ENCODE data around the gene GTPBP2.
A peak's percentile ranks its signal among the peaks of the same experiment; 100 is the strongest.

Gene GTPBP2, protein sequence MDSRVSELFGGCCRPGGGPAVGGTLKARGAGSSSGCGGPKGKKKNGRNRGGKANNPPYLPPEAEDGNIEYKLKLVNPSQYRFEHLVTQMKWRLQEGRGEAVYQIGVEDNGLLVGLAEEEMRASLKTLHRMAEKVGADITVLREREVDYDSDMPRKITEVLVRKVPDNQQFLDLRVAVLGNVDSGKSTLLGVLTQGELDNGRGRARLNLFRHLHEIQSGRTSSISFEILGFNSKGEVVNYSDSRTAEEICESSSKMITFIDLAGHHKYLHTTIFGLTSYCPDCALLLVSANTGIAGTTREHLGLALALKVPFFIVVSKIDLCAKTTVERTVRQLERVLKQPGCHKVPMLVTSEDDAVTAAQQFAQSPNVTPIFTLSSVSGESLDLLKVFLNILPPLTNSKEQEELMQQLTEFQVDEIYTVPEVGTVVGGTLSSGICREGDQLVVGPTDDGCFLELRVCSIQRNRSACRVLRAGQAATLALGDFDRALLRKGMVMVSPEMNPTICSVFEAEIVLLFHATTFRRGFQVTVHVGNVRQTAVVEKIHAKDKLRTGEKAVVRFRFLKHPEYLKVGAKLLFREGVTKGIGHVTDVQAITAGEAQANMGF

GRCh38 chr6:43629104-43629504, at the start of gene GTPBP2:
Gene GTPBP2 (minus strand): TSS chr6:43629264. CDS start chr6:43629162, 102 bp downstream.
- DNase-seq (ENCODE audit: low read depth), result peak; percentile 95

DNA sequence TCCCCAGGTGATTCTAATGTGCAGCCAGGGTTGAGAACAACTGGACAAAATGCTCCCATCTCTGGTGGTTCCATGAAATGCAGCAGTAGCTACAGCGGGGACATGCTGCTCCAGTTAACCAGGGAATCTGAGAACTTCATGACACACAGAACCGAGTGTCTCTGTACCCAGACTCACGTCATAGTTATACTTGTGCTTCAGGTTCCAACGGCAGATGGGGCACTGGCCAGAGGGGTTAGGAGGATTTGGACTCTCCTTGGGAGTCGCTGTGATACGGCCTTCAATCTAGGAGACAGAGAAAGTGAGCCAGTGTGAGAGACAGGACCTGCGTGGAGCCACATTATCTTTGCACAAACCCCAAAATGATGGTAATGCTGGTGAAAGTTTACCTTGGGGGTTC, 49.3 kb upstream of the GTPBP2 start:
- DNase-seq (ENCODE audit: low read depth), result no peak

- DNase-seq (ENCODE audit: low read depth), result no peak
These were observed 48.7 kb upstream of the GTPBP2 start for GRCh38 chr6:43677759-43678158.

DNA sequence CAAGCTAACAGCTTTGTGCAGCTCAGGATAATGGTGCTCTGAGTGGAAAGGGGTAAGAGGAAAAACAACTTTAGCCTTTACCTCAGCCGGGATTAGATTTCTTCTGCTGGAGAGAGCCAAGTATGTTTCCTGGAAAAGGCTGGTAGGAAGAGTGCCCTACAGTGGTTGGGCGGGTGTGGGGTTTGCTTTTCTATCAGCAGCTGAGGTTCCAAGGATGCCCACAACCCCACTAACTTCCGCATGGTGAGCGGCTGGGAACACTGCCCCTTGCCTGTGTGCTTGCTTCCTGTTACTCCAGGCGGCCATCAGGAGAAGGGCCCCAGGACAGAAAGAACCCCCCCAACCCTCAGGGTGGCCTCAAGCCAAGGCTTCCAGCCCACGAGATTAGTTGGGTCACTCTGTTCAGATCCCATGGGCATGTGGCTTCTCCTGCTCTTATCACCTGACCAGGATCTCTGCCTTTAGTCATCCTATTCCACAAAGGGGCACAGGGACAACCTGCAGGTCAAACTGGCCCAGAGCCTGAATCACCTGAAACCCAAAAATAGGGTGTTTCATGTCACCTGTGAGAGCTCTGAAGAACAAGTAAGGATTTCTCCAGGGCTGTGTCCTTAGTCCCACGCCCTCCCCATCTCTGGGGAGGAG, 48.0 kb upstream of the GTPBP2 start:
- no peak for DNase-seq (ENCODE audit: low read depth)

- no peak for DNase-seq (ENCODE audit: low read depth)
These were observed 45.9 kb upstream of the GTPBP2 start for GRCh38 chr6:43674921-43675320.

- DNase-seq (ENCODE audit: low read depth), result no peak
These were observed 45.2 kb upstream of the GTPBP2 start for GRCh38 chr6:43674291-43674690.

GRCh38 chr6:43673444-43674084, 44.5 kb upstream of the GTPBP2 start:
- DNase-seq (ENCODE audit: low read depth), result no peak

DNA sequence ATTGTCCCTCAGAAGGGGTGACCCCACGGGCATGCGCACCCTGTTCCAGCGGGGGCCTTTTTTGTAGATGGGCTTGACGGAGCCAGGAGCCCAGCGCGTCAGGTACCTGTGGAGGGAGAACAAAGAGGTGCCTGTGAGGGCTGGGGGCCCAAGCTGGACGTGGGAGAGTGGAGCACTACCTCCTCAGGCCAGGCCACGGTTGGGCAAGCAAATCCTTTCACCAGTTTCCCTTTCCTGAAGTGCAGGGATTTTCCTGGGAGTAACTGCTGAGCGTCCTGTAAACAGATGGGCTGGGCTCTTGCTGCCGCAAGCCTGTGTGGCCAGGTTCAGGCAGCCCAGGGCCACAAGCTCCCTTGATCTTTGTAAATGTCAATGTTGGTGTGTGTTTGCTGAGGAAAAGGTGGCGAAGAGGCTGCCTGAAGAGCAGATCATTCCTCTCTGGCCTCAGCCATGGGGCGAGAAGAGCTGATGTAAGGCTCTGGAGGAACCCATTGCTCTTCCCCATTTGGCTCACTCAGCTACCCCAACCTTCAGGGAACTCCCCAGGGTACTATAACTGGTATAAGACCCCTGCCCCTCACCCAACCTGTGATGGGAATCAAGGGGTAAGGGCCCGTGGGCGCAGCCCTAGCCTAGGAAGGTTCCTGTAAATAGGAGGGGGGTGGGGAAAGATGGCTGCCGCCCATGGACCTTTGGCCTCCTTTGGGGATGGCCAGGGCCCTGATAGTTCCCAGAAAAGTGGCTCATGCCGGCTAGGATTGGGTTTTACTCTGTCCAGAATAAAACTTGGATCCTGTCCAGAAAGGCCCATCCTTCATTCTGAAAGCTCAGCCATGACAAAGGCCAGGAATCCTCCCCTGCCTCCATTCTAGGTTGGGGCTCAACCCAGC, 43.0 kb upstream of the GTPBP2 start:
- no peak for DNase-seq (ENCODE audit: low read depth)

- no peak for DNase-seq (ENCODE audit: low read depth)
These were observed 42.1 kb upstream of the GTPBP2 start for GRCh38 chr6:43671011-43671800.

DNA sequence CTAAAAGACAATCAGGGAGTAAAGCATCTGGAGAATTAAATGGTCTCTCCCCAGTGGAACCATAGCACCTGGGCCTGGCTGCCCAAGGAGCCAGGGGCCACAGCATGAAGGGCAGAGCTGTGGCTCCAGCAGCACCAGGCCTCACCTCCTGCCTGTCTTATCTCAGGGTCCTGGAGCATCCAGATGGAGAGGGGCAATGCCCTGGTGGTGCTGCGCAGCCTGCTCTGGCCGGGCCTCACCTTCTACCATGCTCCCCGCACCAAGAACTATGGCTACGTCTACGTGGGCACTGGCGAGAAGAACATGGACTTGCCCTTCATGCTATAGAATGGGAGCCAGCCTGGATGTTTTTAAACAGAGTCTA, 41.5 kb upstream of the GTPBP2 start:
- no peak for DNase-seq (ENCODE audit: low read depth)

DNA sequence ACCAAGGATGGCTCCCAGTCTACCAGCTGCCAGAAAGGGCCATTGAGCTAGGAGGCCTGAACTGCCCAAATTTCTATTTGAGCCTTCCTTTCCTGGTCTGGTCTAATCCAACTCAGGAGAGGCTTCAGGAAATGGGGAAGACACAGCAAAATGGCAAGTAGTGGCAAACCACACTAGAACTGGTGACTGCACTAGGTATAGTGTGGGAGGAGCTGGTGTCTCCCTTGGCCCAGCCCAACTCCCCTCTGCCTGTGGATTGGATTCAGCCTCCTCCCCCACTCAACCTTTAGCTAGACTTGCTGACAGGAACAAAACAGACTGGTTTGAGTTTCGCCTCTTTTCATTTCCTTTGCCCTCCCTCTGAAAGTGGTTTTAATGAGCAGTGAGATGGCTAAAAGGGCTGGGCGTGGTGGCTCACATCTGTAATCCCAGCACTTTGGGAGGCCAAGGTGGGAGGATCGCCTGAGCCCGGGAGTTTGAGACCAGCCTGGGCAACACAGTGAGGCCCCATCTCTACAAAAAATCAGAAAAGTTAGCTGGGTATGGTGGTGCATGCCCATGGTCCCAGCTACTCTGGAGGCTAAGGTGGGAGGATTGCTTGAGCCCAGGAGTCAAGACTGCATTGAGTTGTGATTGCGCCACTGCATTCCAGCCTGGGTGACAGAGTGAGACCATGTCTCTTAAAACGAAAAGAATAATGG, 41.0 kb upstream of the GTPBP2 start:
- peak; percentile 23 for DNase-seq (ENCODE audit: low read depth)

- DNase-seq (ENCODE audit: low read depth), result no peak
These were observed 40.2 kb upstream of the GTPBP2 start for GRCh38 chr6:43669050-43669921.

- DNase-seq (ENCODE audit: low read depth), result peak; percentile 55
These were observed 39.3 kb upstream of the GTPBP2 start for GRCh38 chr6:43668151-43669028.

DNA sequence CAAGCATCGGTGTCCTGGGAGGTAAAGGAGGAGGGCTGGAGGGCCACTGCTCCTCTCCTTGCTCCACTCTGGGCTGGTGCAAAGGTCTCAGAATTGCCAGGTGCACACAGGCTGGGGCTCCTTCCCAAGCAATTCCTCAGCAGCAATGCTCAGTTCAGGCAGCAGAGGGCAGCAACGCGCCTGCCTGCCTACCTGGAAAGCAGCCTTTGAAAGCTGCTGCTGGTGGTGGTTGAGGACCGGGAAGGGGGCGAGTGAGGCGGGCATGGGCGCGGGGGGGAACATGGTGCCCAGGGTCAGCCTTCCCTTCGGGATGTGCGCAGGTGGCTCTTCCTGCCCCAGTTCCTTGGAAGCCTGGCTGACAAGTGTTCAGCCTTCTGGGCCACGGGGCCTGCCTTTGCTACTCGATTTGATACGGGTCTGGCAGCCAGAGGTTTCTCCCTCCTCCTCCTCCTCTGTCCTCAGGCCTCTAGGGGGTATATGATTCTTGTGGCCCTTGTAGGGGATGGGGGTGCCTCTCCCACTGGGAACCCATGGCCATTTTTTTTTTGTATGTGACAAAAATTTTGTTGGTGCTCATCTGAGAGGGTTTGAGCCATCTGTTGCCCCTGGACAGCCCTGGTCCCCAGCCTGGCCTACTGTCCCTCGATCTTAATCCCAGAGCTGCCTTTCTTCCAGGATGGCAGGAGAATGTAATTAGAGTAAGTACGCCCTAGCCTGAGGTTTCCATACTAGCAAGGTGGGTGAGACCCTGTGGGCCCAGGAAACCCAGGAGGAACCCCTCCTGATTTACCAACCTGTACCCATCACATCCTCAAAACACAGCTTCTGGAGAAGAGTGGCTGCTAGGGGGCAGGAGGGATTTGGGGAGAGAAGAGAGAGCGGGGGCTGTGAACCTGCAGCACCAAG, 38.4 kb upstream of the GTPBP2 start:
- peak; percentile 82 for DNase-seq (ENCODE audit: low read depth)

DNA sequence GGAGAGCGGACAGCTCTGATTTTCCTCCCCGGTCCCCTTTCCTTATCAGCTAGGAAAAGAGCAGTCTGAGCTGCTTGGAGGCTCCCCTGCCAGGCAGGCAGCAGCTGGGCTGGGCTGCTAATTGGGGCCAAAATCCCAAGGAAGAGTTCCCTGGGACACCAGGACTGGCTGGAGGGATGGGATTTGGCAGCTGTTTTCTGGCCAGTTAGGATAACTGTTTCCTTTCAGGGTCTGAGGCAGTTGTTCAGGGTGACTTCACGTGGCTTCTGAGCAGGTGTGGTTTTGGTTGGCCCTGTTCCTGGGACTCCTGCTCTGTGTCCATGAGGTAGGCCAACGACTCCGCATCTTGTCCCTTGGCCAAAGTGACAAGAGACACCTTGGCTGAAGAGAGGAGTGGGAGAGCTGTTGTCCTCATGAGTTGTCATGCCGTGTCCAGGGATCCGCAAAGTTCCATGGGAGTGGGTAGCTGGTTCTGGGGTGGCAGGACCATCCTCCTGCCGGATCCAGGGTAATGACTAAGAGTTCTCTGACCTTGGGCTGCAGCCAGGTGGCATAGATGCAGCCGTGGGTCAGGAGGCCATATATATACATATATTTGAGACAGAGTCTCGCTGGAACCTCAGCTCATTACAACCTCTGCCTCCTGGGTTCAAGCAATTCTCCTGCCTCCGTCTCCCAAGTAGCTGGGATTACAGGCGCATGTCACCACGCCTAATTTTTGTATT, 37.3 kb upstream of the GTPBP2 start:
- DNase-seq (ENCODE audit: low read depth), result no peak

DNA sequence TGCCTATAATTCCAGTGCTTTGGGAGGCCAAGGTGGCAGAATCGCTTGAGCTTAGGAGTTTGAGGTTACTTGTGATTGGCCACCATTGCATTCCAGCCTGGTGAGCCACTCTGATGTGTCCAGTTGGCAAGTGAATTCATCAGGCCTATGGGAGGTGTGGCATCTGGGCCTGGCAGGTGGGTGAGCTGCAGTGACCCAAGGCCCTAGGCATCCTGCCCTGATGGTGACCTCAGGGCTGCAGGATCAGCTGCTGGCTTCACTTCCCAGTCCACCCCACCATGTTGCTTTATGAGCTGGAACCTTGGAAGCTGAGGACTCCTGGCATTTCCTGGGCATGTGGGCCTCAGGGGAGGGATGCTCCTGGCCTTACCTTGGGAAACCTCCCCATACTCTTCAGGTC, 36.3 kb upstream of the GTPBP2 start:
- no peak for DNase-seq (ENCODE audit: low read depth)

Measured in activated T-cell treated with anti-CD3 and anti-CD28 coated beads for 48 hours (primary cell).